Right ventricle myocardium inferior (tissue), 1 donor: ENCODE measurements around the gene HEATR5B. TPM values are rescaled to one million over a fixed set of nuclear protein-coding genes. Genes with fewer than 3 reads are reported as not detected.
A peak's percentile ranks its signal among the peaks of the same experiment; 100 is the strongest.

Experiments used
- ATAC-seq: fragments of 200-7000 bp; cut with Tn5 transposase; one replicate; pipeline ENCODE4 v1.9.1; 2020; ENCODE audit warnings: mild to moderate bottlenecking, moderate library complexity
- DNase-seq: peaks from one replicate; pipeline ENCODE4 v3.0.0; 2021; ENCODE audit errors: missing footprints
- intact Hi-C: fragments of 100-400 bp; cut with DNase I; formaldehyde crosslinking; loops from one replicate; pipeline ENCODE4 v1.11.0; 2022
- total RNA-seq: library from RNA; stranded (reverse); fragmentation: NEBNext Ultra II Directional; extraction: Animal tissue kit (Norgen Biotek cat#: 25700); gene quantifications from one replicate; pipeline ENCODE4 v1.2.1, GENCODE V29; 2021
- donor health status: DM: no; HTN: yes; CAD: no; lungs with severe emphysema.

The HEATR5B gene
- total RNA-seq, 1 donor from 2014 or later: 31.0 TPM

DNA sequence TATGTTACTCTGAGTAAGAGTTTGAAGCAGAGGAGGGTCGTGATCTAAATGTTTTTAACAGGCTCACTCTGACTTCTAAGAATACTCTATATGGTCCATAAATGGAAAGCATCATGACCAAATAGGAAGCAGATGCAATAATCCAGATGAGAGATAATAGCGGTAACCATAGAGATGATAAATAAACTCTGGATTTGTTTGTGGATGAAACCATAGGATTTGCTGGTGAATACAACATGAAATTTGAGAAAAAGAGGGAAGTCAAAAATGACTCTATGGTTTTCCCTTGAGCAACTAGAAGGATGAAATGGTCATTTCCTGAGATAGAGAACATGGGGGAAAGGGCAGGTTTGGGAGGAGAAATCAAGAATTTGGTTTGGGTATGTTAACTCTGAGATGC is 3.9 kb downstream of the HEATR5B start:
- no peak for DNase-seq
- intact Hi-C loops: no loop called here
- no peak for ATAC-seq

- DNase-seq (no peak), ATAC-seq (no peak)
- intact Hi-C loops: no loop called here
Observed at GRCh38 chr2:37070931-37071330, 13.2 kb downstream of the HEATR5B start.

- intact Hi-C loops: no loop called here
- no peak for ATAC-seq
- no peak for DNase-seq
Observed at GRCh38 chr2:37068686-37069085, 15.5 kb downstream of the HEATR5B start.

DNA sequence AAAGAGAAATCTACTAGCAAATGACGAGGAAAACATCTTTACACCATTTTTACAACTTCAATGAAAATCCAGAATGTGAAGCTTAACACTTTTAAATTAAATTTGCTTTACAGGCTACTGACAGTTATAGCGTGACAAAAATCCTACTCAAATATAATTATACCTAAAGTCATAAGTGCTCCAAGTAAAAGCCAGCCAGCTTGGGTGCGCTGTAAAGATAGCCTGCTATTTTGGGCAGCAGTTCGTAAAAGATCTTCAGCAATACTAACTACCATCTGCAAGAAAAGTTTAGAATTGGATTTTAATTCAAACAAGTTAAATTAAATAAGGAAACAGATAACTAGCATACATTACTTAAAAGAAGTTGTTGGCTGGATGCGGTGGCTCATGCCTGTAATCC is 22.4 kb downstream of the HEATR5B start:
- DNase-seq (no peak), ATAC-seq (no peak)
- intact Hi-C loops: no loop called here

- DNase-seq (no peak), ATAC-seq (no peak)
- intact Hi-C loops: no loop called here
Observed at GRCh38 chr2:37061013-37061711, 23.0 kb downstream of the HEATR5B start.

DNA sequence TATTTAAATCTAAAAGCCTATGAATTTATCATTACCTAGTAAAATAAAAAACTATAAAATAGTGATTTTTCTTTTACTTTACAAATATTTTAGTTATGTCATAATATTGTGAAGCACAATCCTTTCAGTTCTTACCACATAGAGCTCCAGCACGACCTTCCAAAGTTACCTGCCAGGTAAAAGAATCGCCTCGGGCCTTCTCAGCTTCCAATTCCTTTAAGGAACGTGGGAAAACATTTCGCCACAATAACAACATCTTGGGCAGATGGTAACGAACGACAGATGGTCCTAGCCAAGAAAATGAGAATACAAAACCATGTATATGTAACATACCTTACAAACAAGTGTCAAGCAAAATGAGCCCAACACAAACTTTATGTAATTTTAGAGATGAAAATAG is 23.7 kb downstream of the HEATR5B start:
- DNase-seq (no peak), ATAC-seq (no peak)
- intact Hi-C loops: no loop called here

GRCh38 chr2:37059841-37060240 is 24.3 kb downstream of the HEATR5B start:
- no peak for DNase-seq
- no peak for ATAC-seq
- intact Hi-C loops: no loop called here

GRCh38 chr2:37052600-37053332 is 31.4 kb downstream of the HEATR5B start:
- ATAC-seq (no peak), DNase-seq (no peak)
- intact Hi-C loops: no loop called here

DNA sequence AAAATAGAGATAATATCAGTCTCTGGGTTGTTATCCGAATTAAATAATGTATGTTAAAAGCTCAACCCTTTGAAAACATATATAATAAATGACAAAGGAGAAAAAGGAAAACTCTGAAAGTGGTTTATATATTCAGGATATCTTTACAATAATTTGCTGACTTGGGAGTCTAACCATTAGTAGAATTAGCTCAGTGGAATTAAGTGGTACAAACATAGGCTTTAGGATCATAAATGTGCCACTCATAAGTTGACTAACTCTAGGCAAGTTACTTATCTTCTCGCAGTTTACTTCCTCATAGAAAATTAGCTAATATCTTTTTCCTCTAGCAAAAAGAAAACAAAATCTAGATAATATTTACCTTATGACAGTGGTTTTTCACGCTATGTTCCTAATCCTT is 44.6 kb downstream of the HEATR5B start:
- DNase-seq (no peak), ATAC-seq (no peak)
- intact Hi-C loops: no loop called here

DNA sequence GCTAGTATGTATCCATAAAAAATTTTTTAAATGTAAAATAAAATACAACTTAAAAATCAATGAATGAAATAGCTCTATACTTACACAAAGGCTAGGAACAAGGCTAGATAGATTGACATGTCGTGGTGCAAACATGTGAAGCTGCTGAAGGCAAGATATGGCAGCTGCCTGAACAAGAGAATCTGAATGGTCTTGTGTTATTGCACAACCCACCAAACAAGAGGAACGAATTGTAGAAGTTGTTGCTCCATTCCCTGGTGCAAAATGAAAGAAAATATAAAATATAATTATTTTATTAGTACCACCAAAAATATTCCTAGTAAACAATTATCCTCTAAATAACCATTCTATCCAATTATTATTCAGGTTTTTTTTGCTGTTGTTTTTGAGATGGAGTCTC is 46.4 kb downstream of the HEATR5B start:
- DNase-seq (no peak), ATAC-seq (no peak)
- intact Hi-C loops: no loop called here

GRCh38 chr2:37029758-37030157 is 54.4 kb downstream of the HEATR5B start:
- ATAC-seq (no peak), DNase-seq (no peak)
- intact Hi-C loops: loop anchor here (10.0 kb wide), 1 partner anchor 245 kb away; no protein-coding TSS in a partner anchor

GRCh38 chr2:37026050-37026449 is 58.1 kb downstream of the HEATR5B start:
- intact Hi-C loops: loop anchor here (10.0 kb wide), 1 partner anchor 241 kb away; no protein-coding TSS in a partner anchor
- ATAC-seq (no peak), DNase-seq (no peak)

DNA sequence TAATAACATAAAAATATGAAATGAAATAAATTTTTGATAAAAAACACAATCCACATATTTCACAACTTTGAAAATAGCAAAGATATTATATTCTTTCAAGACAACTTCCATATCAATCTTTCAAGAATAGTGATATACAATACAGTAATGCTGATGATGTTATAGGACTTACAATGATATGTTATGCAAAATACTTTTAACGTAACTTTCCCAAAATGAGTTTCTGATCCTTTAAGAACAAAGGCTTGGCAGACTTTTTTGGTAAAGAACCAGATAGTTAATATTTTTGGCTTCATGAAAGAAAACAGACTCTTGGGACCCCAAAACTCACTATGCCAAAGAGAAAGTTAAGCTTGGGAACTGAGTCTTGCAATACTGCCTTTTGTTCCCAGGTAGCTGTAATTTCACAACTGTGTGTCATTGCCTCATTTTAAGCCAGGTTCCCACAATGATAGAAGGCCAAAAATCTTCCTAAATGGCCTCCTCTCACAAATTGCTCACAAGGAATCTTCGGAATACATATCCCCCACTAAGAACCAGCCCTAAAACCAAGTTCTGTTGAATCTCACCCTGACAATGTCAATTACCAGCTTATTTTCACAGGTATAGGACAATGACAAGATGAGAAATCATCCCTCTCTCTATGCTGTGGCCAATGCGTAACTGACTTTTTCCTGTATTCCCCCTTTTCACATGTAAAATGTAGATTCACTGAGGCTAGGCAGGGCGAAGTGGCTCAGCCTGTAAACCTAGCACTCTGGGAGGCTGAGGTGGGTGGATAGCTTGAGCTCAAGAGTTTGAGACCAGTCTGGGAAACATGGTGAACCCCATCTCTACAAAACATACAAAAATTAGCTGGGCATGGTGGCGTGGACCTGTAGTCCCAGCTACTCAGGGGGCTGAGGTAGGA is 63.0 kb downstream of the HEATR5B start:
- no peak for ATAC-seq
- DNase-seq: no peak
- intact Hi-C loops: loop anchor here (10.0 kb wide), 1 partner anchor 236 kb away; no protein-coding TSS in a partner anchor

DNA sequence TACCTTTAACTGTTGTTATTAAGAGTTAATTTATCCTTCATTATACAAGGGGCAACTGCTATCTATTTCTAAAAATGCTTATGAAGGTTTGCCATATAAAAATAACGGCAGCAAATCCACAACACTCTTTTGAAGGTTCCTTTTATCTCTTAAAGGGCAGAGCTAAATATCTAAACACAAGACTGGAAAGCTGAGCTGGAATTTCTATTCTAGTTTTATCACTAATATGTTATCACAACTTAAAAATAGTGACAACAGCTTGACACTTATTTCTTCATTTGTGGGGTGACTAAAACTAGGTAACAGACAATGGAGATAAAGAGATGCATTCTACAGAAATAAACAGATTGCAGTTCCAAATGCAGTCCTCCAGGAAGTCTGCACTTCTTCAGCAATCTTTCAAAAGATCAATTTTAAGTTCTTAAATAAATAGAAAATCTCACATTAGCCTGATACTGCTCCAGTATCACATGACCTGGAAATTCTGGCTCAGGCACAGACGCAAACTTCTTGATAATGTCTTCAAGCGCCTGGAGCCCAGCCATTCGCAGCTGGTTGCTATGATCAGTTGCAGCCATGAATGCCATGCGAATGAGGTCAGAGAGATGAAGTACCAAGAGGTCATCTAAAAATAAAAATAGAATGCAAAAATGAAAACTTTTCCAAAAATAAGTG is 63.8 kb downstream of the HEATR5B start:
- ATAC-seq: peak; percentile 90
- DNase-seq: peak; percentile 86
- intact Hi-C loops: loop anchor here (10.0 kb wide), 1 partner anchor 236 kb away; no protein-coding TSS in a partner anchor

- intact Hi-C loops: no loop called here
- ATAC-seq (no peak), DNase-seq (no peak)
Observed at GRCh38 chr2:37013315-37013641, 70.9 kb downstream of the HEATR5B start.

DNA sequence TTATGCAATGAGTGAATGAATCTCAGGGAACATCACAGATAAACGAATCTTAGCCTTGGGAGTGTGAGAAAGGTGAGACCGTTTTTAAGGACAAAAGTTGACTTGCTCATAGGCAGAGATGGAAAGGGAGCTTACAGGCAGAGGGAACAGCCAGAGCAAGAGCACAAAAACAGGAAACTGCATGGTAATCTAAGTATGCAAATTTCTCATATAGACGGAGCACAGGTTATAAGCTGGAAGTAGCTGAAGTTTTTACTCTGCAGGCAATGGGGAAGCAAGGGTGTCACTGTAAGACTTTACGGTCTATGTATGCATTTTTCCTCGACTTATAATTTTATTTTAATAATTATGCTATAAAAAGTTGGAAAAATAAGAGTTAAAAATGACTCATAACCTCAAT is 73.0 kb downstream of the HEATR5B start:
- intact Hi-C loops: no loop called here
- ATAC-seq: no peak
- DNase-seq: no peak

GRCh38 chr2:37005118-37005868 is 78.9 kb downstream of the HEATR5B start:
- intact Hi-C loops: no loop called here
- DNase-seq (no peak), ATAC-seq (peak; percentile 80)

- DNase-seq (no peak), ATAC-seq (no peak)
- intact Hi-C loops: no loop called here
Observed at GRCh38 chr2:37000988-37001556, 83.1 kb downstream of the HEATR5B start.
